SK-MEL-5 (cell line): Measurements from ENCODE around the gene PGAP6. TPM values are rescaled to one million over a fixed set of nuclear protein-coding genes. Genes with fewer than 3 reads are reported as not detected.
"Not testable (repeated sequence)": the region's sequence is repeated elsewhere in the genome, so short reads cannot be mapped to it uniquely, and the experiment has no call there.

Source experiments
- DNase-seq: peaks from one replicate; pipeline ENCODE4 v3.0.0-alpha.2; 2016; ENCODE audit warnings: low read depth, low spot score
- in situ Hi-C: cut with HindIII; loops from 2 replicates; pipeline ENCODE4 v1.10.0; 2016; ENCODE audit warnings: low sequenced_read_pairs, high pct_unique_total_duplicates, low pct_unique_long_range_greater_than_20kb
- total RNA-seq: library from RNA; depleted of rRNA; stranded (reverse); fragments of >200 nt; shearing (Covaris generic); gene quantifications from 2 replicates; pipeline ENCODE4 v1.2.3, GENCODE V29; 2014

PGAP6 gene
- total RNA-seq, 1 experiment from 2014 or later, result 94.0 TPM

DNA sequence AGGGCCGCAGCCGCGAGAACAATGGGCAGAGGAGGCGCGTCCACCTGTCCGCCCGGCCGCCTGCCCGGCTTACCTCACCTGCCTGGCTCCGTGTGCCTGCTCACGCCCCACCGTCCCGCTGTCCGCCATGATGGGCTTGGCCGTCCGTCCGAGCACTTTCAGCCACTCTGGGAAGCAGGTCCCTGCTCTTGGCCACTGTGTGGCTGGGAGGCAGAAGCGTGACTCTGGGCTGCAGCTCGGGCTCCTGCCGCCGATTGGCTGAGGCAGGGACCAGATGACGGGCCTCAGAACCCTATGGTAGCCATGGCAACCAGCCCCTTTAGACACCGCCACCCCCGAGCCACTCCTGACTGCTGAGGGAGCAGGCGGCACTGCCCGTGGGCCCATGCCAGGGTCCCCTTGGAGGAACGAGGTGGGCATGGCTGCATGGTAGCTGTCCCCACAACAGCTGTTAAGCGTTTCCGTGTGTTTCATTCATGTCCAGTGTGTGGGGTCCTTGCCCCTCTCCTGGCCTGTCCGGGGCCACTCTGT, 20.4 kb downstream of the PGAP6 start:
- no peak for DNase-seq
- in situ Hi-C loops, result no loop called here

DNA sequence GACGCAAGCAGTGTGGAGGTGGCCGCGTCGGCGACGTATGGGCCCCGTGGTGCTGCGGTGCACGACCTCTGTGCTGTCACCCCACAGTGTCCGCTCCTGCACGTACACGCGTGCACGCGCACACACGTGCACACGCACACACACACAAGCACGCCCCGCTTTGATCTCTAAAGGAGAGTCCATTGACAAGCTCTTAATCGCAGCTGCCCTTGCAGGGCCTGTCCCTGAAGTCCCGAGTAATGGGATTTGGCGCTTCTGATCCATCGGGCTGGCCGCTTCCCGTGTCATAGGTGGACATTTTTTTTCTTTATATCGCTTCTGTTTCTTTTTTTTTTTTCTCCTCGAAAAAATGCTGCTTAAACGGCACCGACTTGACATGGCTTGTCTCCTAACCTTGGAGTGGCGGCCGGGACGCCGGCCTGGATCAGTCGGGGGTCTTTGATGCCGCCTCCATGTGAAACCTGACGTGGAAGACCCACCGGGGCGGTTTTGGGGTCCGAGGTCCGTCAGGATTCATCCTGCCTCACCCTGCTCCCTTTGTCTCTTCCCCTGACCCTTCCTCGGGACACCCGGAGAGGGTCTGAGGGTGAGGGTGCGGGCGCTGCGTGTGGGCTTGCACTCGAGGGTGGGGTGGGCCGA, 21.0 kb downstream of the PGAP6 start:
- in situ Hi-C loops, result no loop called here
- no peak for DNase-seq

DNA sequence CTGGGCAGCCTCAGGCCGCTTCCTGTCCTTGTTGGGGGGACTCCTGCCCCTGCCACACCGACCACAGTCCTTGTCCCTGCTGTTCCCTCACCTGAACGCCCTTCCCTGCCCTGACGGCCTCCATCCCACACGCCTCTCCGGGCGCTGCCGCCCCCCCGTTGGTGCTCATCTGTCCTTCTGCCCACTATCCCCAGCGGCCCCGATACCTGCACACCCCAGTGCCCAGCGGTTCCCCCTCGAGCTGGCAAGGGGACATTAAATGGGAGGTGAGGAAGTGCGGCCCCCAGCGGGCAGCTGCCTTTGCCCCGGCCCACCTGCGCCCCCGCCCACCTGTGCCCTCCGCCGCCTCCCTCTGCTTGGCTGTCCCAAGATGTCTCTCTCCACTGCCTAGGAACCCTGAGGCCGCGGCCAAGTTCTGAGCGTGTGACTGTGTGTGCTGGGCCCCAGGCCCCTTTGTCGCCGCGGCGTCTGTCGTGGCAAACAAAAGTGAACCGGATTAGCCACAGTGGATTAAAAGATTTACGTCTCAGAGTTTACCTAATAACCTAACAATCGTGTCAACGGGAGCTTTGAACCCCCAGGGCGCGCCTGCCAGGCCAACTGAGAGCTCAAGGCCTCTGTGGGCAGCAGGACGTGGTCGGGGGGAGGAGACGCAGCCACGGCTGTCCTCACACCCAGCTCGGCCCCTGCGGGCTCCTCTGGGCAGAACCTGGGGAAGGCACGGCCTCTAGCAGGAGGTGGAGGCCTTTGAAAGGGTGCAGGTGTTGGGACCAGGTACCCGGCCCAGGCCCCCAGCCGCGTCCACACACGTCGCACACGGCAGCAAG, 21.7 kb downstream of the PGAP6 start:
- in situ Hi-C loops, result no loop called here
- no peak for DNase-seq

DNA sequence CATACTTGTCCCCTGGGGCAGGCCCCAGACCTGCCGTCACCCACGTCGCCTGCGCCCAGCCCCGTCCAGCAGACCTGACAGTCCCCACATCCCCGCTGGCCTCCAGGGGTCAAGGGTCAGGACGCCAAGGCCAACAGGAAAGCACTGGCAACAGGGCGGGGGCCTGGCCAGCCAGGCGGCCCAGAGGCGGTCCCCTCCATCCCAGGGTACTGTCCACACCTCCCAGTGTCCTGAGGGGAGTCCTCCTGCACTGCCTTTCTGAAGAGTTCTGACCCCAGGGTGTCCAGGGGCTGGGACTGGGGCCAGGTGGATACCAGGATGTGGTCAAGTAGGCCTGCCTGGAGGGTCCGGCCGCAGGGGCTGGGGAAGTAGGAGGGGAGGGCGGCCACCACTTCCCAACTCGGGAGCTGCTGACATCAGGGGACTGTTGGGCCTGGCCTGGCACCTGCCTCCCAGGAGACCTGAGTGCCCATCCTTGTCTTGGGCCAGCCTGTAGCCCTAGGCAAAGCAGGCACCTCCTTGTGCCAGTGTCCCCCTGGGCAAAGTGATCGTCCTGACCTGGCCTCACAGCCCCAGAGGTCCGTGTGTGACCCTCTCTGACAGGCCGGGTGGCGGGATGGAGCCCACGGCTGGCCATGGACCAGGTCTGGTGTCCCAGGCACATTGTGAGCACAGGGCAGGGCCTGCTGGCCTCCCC, 22.6 kb downstream of the PGAP6 start:
- no peak for DNase-seq
- in situ Hi-C loops, result no loop called here

DNA sequence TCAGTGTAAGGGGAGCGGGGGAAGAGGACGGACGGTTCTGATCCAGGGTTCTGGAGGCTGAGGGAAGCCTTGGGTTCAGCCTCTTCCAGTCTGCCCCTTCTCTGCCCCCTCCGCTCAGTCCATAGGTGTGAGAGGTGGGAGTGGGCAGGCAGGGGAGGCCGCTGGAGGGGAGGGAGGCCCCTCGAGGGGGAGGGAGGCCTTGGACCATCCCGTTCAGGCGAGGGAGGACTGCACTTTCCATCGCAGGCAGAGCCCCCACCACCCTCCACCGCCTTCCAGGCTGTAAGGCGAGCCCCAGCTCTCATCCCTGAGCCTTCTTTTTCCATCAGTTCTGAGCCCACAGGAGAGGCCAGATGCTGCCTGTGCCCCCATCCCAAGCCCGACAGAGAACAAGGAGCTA, 25.0 kb downstream of the PGAP6 start:
- in situ Hi-C loops, result no loop called here

DNA sequence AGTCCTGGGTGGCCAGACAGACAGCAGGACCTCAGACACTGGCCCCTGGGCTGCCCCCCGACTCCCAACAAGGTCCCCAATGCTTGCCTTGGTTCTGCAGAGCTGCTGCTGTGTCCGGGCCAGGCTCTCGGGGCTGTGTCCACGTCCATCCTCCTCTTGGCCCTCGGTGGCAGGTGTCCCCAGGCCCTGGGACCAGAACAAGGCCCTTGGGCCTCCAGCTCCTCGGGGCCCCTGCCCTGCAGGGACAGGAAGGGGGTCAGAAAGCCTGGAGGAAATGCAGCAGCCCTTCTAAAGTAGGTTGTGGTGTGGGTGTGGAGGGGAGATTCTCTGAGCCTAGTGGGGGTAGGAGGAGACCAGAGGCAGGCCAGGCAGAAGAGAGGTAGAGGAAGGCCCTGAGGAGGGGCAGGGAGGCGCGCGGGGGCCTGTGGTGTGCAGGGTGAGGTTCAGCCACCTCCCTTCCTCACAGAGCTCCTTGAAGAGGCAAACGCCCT, 26.8 kb downstream of the PGAP6 start:
- in situ Hi-C loops, result no loop called here
- no peak for DNase-seq

More for the DNA sequence above, 25.0 kb downstream of the PGAP6 start:
- DNase-seq, result no peak

DNA sequence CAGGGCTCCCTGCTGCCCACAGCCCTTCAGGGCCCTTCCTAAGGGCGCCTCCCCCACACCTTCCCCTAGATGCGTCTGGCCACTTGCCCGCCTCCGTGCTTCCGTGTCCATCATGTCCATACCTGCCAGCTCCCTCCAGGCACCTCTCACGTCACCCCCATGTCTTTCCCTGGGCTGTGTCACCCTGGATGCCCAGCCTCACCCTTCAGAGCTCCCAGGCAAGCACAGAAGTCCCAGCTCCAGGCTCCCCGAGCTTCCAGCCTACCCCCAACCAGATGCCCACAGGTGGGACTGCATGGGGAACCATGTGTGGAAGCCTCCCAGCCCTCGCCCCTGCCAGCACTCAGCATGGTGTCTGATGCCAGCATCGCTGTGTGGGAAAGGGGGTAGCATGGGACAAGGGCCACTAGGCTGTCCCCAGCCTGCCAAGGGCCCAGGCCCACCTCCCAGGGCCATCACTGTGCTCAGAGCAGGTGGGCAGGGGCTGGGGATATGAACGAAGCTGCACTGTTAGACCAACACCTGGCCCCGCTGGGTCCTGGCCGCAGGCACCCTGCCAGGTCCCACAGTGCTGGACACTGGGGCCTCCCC, 27.4 kb downstream of the PGAP6 start:
- in situ Hi-C loops, result no loop called here
- DNase-seq, result no peak

DNA sequence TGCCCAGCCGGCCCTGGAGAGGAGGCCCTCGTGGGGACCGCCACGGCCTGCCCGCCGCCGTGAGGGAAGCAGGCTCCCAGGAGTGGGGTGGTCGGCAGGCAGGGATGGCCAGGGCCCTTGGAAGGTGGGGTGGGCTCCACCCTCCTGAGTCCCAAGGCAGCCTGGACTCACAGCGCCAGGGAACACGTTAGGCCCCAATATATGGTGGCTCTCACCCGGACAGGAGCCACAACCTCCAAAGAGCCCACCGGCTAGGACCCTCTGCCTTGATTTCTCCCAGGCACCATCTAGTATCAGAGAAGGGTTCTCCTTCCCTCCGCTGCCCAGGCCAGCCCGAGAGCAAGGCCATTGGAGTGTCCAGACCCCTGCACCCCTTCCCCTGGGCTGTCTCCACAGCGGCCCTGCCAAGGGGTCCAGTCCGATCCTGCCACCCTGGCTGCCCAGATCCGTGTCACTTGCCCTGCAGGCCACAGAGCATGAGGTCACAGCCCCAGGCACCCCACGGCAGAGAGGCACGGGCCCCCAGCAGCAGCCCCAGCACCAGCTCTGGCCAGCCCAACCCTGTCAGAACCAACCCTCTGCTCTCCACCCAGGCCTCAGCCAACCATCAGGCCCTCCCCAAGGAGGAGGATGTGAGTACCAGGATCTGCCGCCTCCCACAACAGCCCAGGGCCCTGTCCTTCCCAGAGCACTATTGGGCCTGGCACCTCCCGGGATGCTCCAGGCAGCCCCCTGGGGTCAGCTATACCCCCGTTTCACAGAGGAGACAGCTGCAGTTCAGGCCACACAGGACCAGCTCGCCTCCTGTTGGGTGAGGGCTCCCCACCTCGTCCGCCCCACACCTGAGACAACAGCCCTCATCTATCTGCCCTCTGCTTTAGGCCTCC, 28.1 kb downstream of the PGAP6 start:
- DNase-seq, result no peak
- in situ Hi-C loops, result no loop called here

DNA sequence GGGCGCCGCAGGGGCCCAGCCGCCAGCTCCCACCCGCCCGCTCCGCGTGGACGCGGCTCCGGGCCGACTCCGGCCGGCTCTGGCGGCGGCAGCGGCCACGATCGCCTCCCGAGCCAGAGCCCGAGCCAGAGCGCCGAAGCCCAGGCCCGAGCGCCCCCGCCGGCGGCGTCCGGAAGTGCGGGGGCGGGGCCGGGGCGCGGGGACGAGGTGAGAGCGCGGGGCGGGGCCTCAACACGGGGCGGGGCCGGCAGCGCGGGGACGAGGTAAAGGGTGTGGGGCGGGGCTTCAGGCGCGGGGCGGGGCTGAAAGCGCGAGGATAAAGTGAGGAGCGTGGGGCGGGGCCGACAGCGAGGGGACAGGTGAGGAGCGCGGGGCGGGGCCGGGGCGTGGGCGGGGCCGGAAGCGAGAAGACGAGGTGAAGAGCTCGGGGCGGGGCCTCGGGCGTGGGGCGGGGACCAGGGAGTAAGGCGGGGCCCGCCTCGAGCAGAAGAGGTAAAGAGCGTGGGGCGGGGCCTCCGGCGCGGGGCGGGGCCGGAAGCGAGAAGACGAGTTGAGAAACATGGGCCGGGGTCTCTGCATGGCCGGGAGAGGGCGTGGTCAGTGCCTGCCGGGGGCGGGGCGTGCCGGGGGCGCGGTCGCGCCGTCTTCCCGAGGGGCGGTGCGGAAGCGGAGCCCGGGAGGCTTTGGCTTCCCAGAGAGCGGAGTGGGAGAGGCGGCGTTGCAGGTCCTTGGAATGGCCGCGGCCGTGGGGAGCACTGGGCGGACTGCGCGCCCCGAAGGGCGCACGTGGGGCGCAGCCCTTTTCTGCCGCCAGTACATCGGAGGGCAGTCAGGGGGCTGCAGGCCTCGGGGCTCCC, 29.0 kb downstream of the PGAP6 start, which contains the start of gene AXIN1:
TSS of gene AXIN1 (minus strand) at position 177 of the 857 bp plus-strand sequence. CDS start 5,698 bp downstream, outside the sequence.
- DNase-seq, result peak; percentile 96
- in situ Hi-C loops, result no loop called here

DNA sequence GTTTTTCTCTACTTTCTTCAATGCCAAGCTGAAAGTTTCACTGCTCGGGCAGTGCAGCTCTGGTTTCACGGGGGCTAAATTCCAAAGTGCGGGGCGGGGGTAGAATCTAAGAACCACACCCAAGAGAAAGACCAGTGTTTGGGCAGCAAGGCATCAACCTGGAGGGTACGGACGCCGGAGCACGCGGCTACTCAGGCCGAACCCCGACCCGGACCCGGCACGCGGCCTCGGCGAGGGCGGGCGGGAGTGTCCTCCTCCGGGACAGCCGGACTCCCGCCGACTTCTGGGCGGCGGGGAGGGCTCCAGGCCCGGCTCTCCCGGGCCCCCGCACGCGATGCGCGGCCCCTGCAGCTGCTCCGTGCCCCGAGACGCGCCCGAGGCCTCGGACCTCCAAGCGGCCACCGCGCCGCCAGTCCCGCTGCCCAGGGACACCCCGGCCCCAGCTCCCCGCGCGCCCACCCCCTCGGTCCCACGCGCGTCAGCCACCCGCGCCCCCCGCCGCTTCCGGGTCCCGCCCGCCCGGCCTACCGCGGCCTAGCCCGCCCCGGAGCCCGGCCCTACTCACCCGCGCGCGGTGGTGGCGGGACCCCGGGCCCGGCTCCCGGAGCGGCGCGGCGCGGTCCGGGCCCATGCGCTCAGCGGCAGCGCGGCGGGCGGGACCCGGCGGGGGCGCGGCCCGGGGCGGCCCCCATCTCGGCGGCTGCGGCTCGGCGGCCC, 29.8 kb downstream of the PGAP6 start:
- in situ Hi-C loops, result no loop called here
- DNase-seq, result no peak

DNA sequence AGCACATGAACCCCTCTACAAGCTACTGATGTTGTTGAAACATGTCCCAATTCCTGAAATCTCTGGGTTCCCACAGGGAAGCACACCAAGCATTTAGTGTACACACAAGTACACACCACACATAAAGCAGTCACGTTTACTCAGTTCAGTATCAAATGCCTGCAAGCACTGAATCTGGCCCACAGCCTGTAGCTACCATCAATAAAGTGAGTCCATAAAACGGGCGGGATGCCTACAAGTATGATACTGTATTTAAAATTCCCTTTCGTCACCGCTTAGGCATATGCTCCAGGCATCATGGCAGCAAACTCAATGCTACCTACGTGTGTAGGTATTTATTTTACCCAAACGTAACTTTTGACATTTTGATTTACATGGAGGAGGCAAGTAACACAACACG, 31.6 kb downstream of the PGAP6 start:
- DNase-seq, result no peak
- in situ Hi-C loops, result no loop called here

DNA sequence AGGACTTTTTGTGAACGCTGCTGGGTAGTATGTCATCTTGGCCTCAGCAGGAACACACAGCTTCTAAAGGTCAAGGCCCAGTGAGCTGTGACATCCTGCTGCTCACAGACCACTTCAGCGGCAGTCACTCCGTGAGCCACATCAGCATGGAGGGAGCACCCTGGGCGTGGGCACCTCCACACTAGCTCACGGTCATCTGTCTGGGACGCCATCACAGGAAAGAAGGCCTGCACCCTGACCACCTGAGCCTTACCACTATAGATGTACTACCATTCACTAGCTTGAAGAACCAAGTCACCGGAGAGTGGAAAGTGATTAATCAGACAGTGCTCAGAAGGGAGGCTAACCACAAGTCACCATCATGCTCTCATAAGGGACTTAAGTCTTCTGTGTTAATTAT, 32.6 kb downstream of the PGAP6 start:
- in situ Hi-C loops, result no loop called here
- no peak for DNase-seq

DNA sequence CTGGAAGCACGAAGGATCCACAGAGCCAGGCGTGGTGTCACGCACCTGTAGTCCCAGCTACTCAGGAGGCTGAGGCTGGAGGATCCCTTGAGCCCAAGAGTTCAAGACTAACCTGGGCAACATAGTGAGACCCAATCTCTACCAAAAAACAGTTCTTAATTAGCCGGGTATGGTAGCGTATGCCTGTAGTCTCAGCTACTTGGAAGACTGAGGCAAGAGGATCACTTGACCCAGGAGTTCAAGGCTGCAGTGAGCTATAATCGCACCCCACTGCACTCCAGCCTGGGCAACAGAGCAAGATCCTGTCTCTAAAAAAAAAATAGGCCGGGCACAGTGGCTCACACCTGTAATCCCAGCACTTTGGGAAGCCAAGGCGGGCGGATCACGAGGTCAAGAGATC, 33.3 kb downstream of the PGAP6 start:
- DNase-seq, in situ Hi-C loops: not testable (repeated sequence)

DNA sequence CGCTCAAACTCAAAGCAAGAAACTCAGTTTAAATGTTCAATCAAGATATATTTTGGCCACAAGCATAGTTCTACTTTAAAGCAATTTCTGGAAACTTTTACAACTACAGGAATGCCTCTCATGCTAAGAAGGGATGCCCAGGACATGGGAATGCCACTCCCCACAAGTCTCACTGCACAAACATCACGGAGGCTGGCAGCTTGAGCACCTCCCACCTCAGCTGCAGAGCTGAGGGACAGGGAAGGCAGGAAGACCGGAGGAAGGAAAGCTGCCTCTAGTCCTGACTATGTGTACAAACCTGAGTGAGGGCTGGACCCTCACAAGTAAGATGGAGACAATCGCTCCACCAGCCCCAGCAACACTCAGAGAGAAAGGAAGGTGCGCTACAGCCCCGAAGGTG, 34.6 kb downstream of the PGAP6 start:
- DNase-seq, result no peak
- in situ Hi-C loops, result no loop called here

DNA sequence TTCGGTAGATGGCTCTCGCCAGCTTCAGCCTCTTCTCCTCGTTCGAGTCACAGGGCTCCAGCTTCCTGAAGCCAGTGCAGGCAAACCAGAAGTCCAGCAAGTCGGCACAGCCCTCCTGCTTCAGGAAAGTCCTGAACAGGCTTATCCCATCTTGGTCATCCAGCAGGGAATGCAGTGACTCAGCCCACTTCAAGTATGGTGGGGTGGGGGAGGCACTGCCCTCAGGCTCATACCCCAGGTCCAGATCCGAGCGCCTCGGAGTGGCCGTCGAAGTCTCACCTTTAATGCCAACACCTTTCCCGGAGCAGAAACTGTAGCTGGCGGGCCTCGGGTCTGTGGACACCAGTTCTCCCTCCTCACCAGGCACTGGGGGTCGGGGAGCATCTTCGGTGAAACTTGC, 35.2 kb downstream of the PGAP6 start:
- in situ Hi-C loops, result no loop called here
- no peak for DNase-seq

DNA sequence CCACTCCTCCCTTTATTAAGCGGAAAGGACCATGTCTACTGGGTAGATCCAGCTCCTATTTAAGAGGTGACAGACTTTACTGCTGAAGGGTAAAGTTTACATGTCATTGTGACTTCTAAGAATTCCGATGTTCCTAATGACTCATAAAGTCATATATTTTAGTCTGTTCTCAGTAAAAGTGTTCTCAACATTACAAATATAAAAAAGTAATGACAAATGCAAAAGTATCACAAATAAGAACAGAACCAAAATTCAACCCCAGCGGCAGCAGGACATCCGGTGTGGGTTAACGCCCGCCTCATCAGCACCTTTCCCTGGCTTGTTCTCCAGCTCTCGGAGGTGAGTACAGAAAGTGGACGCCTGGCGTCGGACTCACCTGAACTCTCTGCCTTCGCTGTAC, 36.0 kb downstream of the PGAP6 start:
- no peak for DNase-seq
- in situ Hi-C loops, result no loop called here
